Keratinocyte (primary cell): ENCODE results near the gene MAP2K2. TPM values are rescaled to one million over a fixed set of nuclear protein-coding genes. Genes with fewer than 3 reads are reported as not detected.

Experiments used
- DNase-seq: peaks from one replicate; pipeline ENCODE4 v3.0.0-alpha.2; 2011; ENCODE audit warnings: low read depth, missing footprints, low spot score
- FAIRE-seq: peaks from 2 replicates; lab custom pipeline; 2011; peaks lifted over from hg19 to GRCh38; lab: Jason Lieb, UNC
- H2AFZ ChIP-seq: 2 replicates; pipeline ENCODE4 v1.6.0; 2012; ENCODE audit warnings: low read length, control low read depth, inconsistent platforms; ENCODE audit not compliant: control insufficient read depth
- H3K27ac ChIP-seq: 2 replicates; pipeline ENCODE4 v1.5.1; 2011; ENCODE audit warnings: low read length; ENCODE audit not compliant: control insufficient read depth, insufficient read depth
- H3K27me3 ChIP-seq: 3 replicates; pipeline ENCODE4 v1.6.0; 2011; ENCODE audit warnings: low read length; ENCODE audit not compliant: control insufficient read depth, insufficient read depth; ENCODE audit errors: extremely low read depth
- H3K36me3 ChIP-seq, 2 experiments: 2 replicates in 1 of 2; 3 replicates in 1 of 2; pipeline ENCODE4 v1.5.1; 2011; ENCODE audit warnings: low read length in 2 of 2, mild to moderate bottlenecking in 1 of 2; ENCODE audit not compliant: control insufficient read depth in 2 of 2, insufficient read depth in 2 of 2; ENCODE audit errors: extremely low read depth in 1 of 2
- H3K4me1 ChIP-seq: 3 replicates; pipeline ENCODE4 v1.5.1; 2011; ENCODE audit warnings: low read length; ENCODE audit not compliant: control insufficient read depth, insufficient read depth; ENCODE audit errors: extremely low read depth
- H3K4me2 ChIP-seq: 3 replicates; pipeline ENCODE4 v1.6.0; 2011; ENCODE audit warnings: low read depth, low read length; ENCODE audit not compliant: control insufficient read depth, insufficient read depth; ENCODE audit errors: extremely low read depth
- H3K4me3 ChIP-seq, 3 experiments: fragments of 200-600 bp in 1 of 3; sonication (generic) in 1 of 3; 2 replicates in 2 of 3; 3 replicates in 1 of 3; pipeline ENCODE4 v1.5.1; 2011 to 2016; ENCODE audit warnings: low read length in 3 of 3, mild to moderate bottlenecking in 3 of 3, control low read depth in 2 of 3, inconsistent platforms in 1 of 3, low read depth in 1 of 3, mixed read lengths in 1 of 3, mixed run types in 1 of 3, moderate library complexity in 1 of 3; ENCODE audit not compliant: control insufficient read depth in 2 of 3, insufficient read depth in 2 of 3; ENCODE audit errors: extremely low read depth in 1 of 3
- H3K79me2 ChIP-seq: 2 replicates; pipeline ENCODE4 v1.6.0; 2012; ENCODE audit warnings: low read length; ENCODE audit not compliant: control insufficient read depth, insufficient read depth
- H3K9ac ChIP-seq: 3 replicates; pipeline ENCODE4 v1.6.0; 2011; ENCODE audit warnings: low read length; ENCODE audit not compliant: control insufficient read depth, insufficient read depth; ENCODE audit errors: extremely low read depth
- H3K9me1 ChIP-seq: 3 replicates; pipeline ENCODE4 v1.6.0; 2011; ENCODE audit warnings: low read length; ENCODE audit not compliant: control insufficient read depth, insufficient read depth; ENCODE audit errors: extremely low read depth
- H3K9me3 ChIP-seq: 2 replicates; pipeline ENCODE4 v1.5.1; 2012; ENCODE audit warnings: low read depth, low read length; ENCODE audit not compliant: control insufficient read depth
- H4K20me1 ChIP-seq: 3 replicates; pipeline ENCODE4 v1.6.0; 2011; ENCODE audit warnings: low read length; ENCODE audit not compliant: control insufficient read depth, insufficient read depth; ENCODE audit errors: extremely low read depth
- EZH2 ChIP-seq: IDR thresholded peaks from one replicate; pipeline ENCODE4 v1.6.1; 2012; ENCODE audit warnings: inconsistent platforms, mild to moderate bottlenecking, low read length, moderate library complexity
- dilution Hi-C: fragments of 300-500 bp; cut with MboI; formaldehyde crosslinking; loops from one replicate; pipeline ENCODE4 v1.7.0; 2020; ENCODE audit warnings: low sequenced_read_pairs; ENCODE audit not compliant: extremely low pct_ligation_motif_present
- polyA plus RNA-seq, 5 experiments: library from polyadenylated mRNA; depleted of rRNA in 3 of 5; stranded (reverse) in 3 of 5; stranded (forward) in 1 of 5; unstranded in 1 of 5; fragments of >200 nt; gene quantifications; 1 replicate in 1 of 5; 2 replicates in 3 of 5; 3 replicates in 1 of 5; pipeline versions ENCODE4 v1.2.1 to v1.2.3, GENCODE V29; 2011 to 2012; ENCODE audit warnings: missing spikeins in 2 of 5, low read depth in 1 of 5, low replicate concordance in 1 of 5
- TF ChIP-seq, protein P1 (sequence below), 3 experiments: IDR thresholded peaks in 1 of 3; conservative IDR thresholded peaks in 1 of 3; optimal IDR thresholded peaks in 1 of 3; 2 replicates in 2 of 3; 3 replicates in 1 of 3; pipeline versions ENCODE3 to v1.5.1; 2011; ENCODE audit warnings: low read length in 3 of 3, mild to moderate bottlenecking in 3 of 3, moderate library complexity in 2 of 3, control low read depth in 1 of 3, inconsistent platforms in 1 of 3; ENCODE audit not compliant: insufficient read depth in 2 of 3; ENCODE audit errors: extremely low read depth in 1 of 3

MAP2K2 gene
- polyA plus RNA-seq, 1 donor (not counting 4 experiments of a cell fraction or from before 2014, with no cell fraction given) = 61.8 TPM

DNA sequence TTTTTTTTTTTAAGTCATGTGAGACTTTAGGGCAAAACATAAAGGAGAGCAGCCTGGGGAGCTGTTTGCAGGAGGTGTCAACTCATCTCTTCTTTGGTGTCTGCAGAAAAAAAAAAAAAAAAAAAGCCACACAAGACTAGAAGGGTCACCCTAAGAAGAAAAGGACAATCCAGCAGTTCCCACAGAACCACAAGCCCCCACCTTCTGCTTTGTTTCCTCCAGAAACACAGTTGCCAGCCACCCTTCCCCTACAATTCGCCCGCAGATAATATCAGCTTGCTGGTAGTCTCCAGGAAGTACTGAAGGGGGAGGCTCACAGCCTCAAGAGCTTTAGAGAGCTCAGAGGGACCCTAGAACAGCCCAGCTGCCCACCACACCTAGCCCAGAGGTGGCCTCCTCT lies 34.9 kb downstream of the MAP2K2 start:
- FAIRE-seq (no peak), DNase-seq (no peak)
- dilution Hi-C loops = no loop called here
- Histone ChIP-seq H3K9me1 (no peaks in the 10 kb centered on the region), H2AFZ (no peak overlapping the region), H3K4me1 (no peaks in the 10 kb centered on the region), H3K9ac (no peak overlapping the region), H3K9me3 (no peaks in the 10 kb centered on the region), H3K4me2 (no peak overlapping the region), H3K27me3 (no peaks in the 10 kb centered on the region), H3K79me2 (no peaks in the 10 kb centered on the region), H4K20me1 (no peaks in the 10 kb centered on the region), H3K27ac (no peak overlapping the region), H3K36me3 (peaks cover 0 to 25% of the 10 kb centered on the region in 2 experiments), H3K4me3 (no peak overlapping the region)
- TF ChIP-seq, protein P1, sequence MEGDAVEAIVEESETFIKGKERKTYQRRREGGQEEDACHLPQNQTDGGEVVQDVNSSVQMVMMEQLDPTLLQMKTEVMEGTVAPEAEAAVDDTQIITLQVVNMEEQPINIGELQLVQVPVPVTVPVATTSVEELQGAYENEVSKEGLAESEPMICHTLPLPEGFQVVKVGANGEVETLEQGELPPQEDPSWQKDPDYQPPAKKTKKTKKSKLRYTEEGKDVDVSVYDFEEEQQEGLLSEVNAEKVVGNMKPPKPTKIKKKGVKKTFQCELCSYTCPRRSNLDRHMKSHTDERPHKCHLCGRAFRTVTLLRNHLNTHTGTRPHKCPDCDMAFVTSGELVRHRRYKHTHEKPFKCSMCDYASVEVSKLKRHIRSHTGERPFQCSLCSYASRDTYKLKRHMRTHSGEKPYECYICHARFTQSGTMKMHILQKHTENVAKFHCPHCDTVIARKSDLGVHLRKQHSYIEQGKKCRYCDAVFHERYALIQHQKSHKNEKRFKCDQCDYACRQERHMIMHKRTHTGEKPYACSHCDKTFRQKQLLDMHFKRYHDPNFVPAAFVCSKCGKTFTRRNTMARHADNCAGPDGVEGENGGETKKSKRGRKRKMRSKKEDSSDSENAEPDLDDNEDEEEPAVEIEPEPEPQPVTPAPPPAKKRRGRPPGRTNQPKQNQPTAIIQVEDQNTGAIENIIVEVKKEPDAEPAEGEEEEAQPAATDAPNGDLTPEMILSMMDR (optimal IDR thresholded peaks at IDR 0.05 in 1 of 3, IDR thresholded peaks at IDR 0.05 in 1 of 3, conservative IDR thresholded peaks at IDR 0.05 in 1 of 3; ENCODE audit: extremely low read depth in 1 of 3, insufficient read depth in 2 of 3, low read length in 3 of 3) = no peak
- TF ChIP-seq EZH2 = no peak

DNA sequence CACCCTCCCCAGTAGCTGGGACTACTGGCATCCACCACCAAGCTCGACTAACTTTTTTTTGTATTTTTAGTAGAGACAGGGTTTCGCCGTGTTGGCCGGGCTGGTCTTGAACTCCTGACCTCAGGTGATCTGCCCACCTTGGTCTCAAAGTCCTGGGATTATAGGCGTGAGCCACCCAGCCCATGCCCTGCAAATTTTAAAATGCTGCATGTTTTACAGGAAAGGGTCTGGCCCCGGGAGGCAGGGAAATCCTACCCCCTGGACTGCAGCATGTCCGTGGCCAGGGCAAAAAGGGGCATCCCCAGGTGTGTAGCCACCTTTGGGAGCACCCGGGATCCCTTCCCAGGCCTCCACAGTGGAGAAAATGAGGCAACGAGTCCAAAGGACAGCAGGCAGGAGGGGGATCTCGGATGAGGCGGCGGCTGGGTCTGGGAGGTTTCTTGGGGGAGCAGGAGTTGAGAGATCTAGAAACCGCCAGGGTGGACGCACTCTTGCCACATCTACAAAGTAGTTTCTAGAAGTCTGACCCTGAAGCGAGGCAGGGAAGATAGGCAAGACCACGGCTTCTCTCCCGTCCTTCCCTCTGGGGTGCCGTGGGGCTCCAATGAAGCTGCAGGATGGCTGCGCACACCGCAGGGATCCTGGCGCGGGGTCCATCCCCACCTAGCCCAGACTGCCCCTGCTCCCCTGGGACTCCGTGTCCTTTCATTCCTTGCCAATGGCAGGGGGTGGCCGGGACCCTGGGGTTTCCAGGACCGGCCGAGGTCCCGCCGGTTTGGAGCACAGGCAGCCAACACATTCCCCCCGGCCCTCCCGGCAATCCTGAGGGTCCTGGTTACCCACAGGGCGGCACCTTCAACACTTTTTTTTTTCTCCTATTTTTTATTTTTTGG lies 35.9 kb downstream of the MAP2K2 start:
- no peaks in the 10 kb centered on the region for H3K79me2 ChIP-seq
- no peaks in the 10 kb centered on the region for H3K27me3 ChIP-seq
- dilution Hi-C loops = no loop called here
- no peak for FAIRE-seq
- no peaks in the 10 kb centered on the region for H3K4me1 ChIP-seq
- no peak overlapping the region for H2AFZ ChIP-seq
- H3K9ac ChIP-seq = no peak overlapping the region
- peaks cover 0 to 18% of the 10 kb centered on the region in 2 experiments for H3K36me3 ChIP-seq
- no peak overlapping the region for H3K4me3 ChIP-seq
- no peak for TF ChIP-seq EZH2
- TF ChIP-seq, protein P1 (optimal IDR thresholded peaks at IDR 0.05 in 1 of 3, IDR thresholded peaks at IDR 0.05 in 1 of 3, conservative IDR thresholded peaks at IDR 0.05 in 1 of 3; ENCODE audit: extremely low read depth in 1 of 3, insufficient read depth in 2 of 3, low read length in 3 of 3) = no peak
- H3K9me3 ChIP-seq = no peaks in the 10 kb centered on the region
- no peaks in the 10 kb centered on the region for H4K20me1 ChIP-seq
- H3K9me1 ChIP-seq = no peaks in the 10 kb centered on the region
- no peak overlapping the region for H3K27ac ChIP-seq
- DNase-seq = no peak
- no peak overlapping the region for H3K4me2 ChIP-seq
